Stimulated activated CD4-positive, alpha-beta T cell treated with anti-CD3 and anti-CD28 coated beads, Interleukin-4, amount 100 ng/mL, for 48 hours (primary cell): ENCODE results near the gene FAM117B.
"Not testable (repeated sequence)": the region's sequence is repeated elsewhere in the genome, so short reads cannot be mapped to it uniquely, and the experiment has no call there.

Experiments used
- DNase-seq, 2 donors: peaks; one replicate each; pipeline ENCODE4 v3.0.0-alpha.2; 2020; ENCODE audit warnings: low read depth in 2 of 2

The FAM117B gene

GRCh38 chr2:202638721-202639120, 4.0 kb downstream of the FAM117B start:
- DNase-seq, result no peak

- DNase-seq, result no peak
These were observed 4.5 kb downstream of the FAM117B start for GRCh38 chr2:202639231-202639630.

GRCh38 chr2:202642567-202642966, 7.8 kb downstream of the FAM117B start:
- DNase-seq, result no peak

DNA sequence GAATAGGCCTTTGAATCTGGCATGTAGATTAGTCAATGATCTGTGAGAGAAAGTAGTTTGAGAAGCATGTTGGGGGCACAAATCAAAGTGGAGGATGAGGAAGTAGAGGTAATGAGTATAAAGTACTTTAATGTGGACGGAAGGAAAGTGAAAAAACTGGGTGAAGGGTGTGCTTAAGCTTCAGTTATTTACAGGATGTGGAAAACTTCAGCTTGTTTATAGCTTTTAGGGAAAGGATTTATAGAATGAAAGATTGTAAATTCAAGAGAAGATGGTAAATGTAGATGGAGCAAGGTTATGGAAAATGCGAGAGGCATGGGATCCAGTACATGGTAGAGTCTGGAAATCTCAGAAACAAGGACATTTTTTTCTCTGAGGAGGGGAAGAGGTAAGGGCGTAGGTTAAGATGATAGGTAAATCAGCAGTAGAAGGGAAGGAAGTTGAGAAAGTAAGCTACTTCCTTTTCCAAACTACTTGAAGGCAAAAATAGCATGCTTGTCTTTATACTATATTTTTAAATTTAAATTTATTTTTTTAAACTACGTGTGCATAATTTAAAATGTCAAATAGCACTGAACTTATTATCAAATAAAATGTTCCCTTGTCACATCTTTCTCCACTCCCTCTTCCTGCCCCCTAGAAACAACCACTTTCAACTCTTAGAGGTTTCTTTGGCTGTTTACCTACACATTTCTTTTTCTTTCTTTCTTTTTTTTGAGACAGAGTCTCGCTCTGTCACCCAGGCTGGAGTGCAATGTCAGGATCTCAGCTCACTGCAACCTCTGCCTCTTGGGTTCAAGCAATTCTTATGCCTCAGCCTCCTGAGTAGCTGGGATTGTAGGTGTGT, 8.5 kb downstream of the FAM117B start:
- no peak for DNase-seq

DNA sequence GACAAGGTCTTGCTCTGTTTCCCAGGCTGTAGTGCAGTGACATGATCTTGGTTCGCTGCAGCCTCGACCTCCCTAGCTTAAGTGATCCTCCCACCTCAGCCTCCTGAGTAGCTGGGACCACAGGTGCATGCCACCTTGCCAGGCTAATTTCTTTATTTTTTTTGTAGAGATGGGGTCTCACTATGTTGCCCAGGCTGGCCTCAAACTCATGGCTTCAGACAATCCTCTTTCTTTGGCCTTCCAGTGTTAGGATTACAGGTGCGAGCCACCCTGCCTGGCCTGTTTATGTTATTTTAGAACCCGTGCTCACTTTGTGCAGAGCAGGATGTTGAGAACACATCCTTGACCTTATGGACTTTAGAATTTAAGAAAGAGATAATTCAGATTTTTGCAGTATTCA, 17.4 kb downstream of the FAM117B start:
- DNase-seq, result no peak

DNA sequence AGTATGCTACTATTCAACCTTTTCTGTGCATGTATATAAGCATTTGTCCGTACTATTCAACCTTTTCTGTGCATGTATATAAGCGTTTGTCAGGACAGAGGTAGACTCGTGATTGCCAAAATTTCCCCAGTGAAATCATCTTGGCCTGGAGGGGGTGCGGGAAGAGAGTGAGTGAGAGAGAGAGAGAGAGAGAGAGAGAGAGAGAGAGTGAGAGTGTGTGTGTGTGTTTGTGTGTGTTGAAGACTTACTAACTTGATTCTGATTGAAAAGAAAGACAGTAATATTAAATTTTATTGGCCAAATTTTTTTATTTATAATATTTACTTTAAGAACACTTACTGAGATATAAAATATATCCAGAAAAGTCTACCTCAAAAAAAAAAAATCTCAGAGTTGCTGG, 19.1 kb downstream of the FAM117B start:
- no peak for DNase-seq

DNA sequence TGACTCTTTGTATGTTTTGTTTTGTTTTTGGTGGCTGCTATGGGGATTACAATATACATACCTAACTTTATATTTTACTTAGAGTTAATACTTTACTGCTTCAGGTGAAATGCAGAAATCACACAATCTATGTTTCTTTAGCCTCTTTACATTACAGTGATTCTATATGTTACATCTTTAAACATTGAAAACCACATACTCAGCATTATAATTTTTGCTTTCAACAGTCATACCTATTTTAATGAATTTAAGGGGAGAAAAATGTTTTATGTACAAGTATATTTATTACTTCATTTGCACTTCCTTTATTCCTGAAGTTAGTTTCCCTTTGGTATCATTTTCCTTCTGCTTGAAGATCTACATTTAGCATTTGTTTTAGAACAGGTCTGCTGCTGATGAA, 23.1 kb downstream of the FAM117B start:
- DNase-seq, result no peak

GRCh38 chr2:202660796-202661195, 26.0 kb downstream of the FAM117B start:
- no peak for DNase-seq

GRCh38 chr2:202669841-202670240, 35.1 kb downstream of the FAM117B start:
- DNase-seq, result no peak

- DNase-seq, result no peak
These were observed 36.7 kb downstream of the FAM117B start for GRCh38 chr2:202671317-202672035.

DNA sequence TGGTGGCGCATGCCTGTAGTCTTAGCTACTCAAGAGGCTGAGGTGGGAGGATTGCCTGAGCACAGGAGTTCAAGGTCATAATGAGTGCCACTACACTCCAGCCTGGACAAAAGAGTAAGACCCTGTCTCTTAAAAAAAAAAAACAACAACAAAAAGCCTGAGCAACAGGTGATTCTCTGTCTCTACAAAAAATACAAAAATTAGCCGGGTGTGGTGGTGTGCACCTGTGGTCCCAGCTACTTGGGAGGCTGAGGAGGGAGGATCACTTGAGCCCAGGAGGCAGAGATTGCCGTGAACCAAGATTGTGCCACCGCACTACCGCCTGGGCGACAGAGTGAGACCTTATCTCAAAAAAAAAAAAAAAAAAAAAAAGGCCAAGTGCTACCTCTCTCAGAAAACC, 40.3 kb downstream of the FAM117B start:
- not testable (repeated sequence) for DNase-seq

DNA sequence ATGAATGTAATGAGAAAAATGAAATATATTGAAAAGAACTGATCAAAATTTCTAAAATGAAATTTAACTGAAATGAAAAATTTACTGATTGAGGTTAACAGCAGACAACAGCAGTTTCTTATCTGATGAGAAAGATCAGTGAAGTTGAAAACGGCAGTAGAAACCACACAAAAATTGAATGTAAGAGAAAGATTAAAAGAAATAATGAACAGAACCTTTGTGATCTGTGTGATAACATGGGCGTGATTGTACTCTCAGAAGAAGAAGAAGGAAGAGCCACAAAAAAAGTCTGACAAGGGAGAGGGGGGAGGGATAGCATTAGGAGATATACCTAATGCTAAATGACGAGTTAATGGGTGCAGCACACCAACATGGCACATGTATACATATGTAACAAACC, 45.2 kb downstream of the FAM117B start:
- no peak for DNase-seq

GRCh38 chr2:202680512-202680911, 45.7 kb downstream of the FAM117B start:
- no peak for DNase-seq

- no peak for DNase-seq
These were observed 47.0 kb downstream of the FAM117B start for GRCh38 chr2:202681688-202682205.

DNA sequence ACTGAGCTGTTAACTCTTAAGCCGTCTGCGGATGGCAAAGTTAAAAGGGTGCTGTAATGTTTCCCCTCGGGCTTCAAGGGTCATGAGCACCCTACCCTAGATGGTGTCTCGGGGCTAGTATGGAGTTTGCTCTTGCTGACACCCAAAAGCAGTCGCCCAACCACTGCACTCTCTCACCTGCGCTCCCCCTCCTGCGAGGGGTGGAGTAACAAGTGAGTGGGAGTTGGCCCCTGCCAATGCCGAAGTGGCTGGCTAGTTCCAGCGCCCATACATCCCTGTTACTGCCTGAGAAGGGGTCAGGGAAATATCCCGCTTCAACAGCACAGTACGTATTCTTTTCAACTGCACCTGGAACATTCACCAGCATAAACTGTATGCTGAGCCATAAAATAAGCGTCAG, 47.5 kb downstream of the FAM117B start:
- DNase-seq, result no peak

- DNase-seq, result no peak
These were observed 52.5 kb downstream of the FAM117B start for GRCh38 chr2:202687276-202687675.

DNA sequence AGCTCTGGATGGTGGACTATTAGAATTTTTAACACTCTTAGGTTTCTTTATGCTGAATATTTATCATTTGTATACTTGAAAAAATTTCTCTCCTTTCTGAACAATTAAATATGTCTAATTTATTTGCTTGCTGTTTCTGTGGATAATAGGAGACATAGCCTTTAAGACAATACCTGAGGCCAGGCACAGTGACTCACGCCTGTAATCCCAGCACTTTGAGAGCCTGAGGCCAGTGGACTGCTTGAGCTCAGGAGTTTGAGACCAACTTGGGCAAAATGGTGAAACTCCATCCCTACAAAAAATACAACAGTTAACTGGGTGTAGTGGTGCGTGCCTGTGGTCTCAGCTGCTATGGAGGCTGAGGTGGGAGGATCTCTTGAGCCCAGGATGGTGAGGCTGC, 54.7 kb downstream of the FAM117B start:
- DNase-seq, result no peak

GRCh38 chr2:202689898-202690297, 55.1 kb downstream of the FAM117B start:
- no peak for DNase-seq

- no peak for DNase-seq
These were observed 55.6 kb downstream of the FAM117B start for GRCh38 chr2:202690321-202690900.

DNA sequence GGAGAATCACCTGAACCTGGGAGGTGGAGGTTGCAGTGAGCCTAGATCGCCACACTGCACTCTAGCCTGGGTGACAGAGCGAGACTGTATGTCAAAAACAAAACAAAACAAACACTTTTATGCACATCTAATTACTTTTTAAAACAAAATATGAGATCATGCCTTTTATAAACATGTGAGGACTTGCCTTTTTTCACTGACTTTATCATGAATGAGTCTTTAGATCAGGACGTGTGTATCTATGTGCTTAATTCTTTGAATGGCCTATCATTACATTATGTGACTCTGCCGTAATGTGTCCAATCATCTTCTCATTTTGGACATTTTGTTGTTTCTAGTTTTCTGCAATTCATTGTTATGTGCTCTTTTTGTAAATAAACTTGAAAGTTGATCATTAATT, 58.7 kb downstream of the FAM117B start:
- DNase-seq, result no peak

DNA sequence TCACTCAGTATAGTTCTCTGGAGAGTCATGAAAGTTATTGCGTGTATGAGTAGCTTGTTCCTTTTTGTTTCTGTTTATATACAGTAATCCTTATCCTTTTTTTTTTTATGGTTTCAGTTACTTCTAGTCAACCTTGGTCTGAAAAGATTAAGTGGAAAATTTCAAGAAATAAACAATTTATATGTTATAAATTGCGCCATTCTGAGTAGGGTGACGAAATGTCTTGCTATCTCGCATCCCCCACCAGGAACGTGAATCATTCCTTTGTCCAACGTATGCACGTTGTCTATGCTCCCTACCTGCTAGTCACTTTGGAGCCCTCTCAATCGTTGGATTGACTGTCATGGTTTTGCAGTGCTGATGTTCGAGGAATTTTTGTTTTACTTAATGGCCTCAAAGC, 60.4 kb downstream of the FAM117B start:
- no peak for DNase-seq

- no peak for DNase-seq
These were observed 65.5 kb downstream of the FAM117B start for GRCh38 chr2:202700075-202700901.
